GM12892 (cell line): ENCODE results near the gene CAMTA1.

Experiments
- POLR2A ChIP-seq: IDR thresholded peaks from 2 replicates; pipeline ENCODE4 v1.6.1; 2011; ENCODE audit warnings: low read depth, low read length, control low read depth
- POLR2AphosphoS5 ChIP-seq: IDR thresholded peaks from 2 replicates; pipeline ENCODE4 v1.6.1; 2011; ENCODE audit warnings: low read depth, low read length, control low read depth
- TAF1 ChIP-seq: IDR thresholded peaks from 2 replicates; pipeline ENCODE4 v1.6.1; 2011; ENCODE audit warnings: low read depth, mild to moderate bottlenecking, control low read depth, low read length, borderline replicate concordance

GRCh38 chr1:7120863-7121621 is 335.8 kb downstream of the CAMTA1 start:
- no peak for TF ChIP-seq POLR2AphosphoS5
- TF ChIP-seq POLR2A, result no peak
- TF ChIP-seq TAF1, result no peak
